K562 (cell line): ENCODE measurements around the gene LINC00305. TPM values are rescaled to one million over a fixed set of nuclear protein-coding genes. Genes with fewer than 3 reads are reported as not detected.

Source experiments
- ETS1 ChIP-seq: conservative IDR thresholded peaks from 2 replicates; pipeline ENCODE4 v1.6.1; 2011; ENCODE audit warnings: low read depth, mild to moderate bottlenecking, low read length; ENCODE audit not compliant: control insufficient read depth
- JUNB ChIP-seq: fragments of 450-650 bp; formaldehyde crosslinking; conservative IDR thresholded peaks from 2 replicates; pipeline ENCODE4 v1.4.0; 2020; ENCODE audit warnings: mild to moderate bottlenecking
- NFIC ChIP-seq: fragments of 450-650 bp; IDR thresholded peaks from 2 replicates; pipeline ENCODE4 v1.6.1; 2017; ENCODE audit warnings: mild to moderate bottlenecking, inconsistent platforms
- RB1 ChIP-seq: fragments of 450-650 bp; IDR thresholded peaks from 2 replicates; pipeline ENCODE4 v1.6.1; 2017; ENCODE audit warnings: low read depth, mild to moderate bottlenecking
- TSHZ1 ChIP-seq: fragments of 250-450 bp; sonication (Bioruptor Pico); IDR thresholded peaks from 2 replicates; pipeline ENCODE4 v1.4.0; 2020; ENCODE audit warnings: mild to moderate bottlenecking, moderate library complexity
- ZNF311 ChIP-seq: fragments of 250-450 bp; sonication (Bioruptor Pico); IDR thresholded peaks from 2 replicates; pipeline ENCODE4 v1.4.0; 2020; ENCODE audit warnings: mild to moderate bottlenecking, moderate library complexity
- ZNF41 ChIP-seq: fragments of 250-450 bp; sonication (Bioruptor Pico); conservative IDR thresholded peaks from 2 replicates; pipeline ENCODE4 v1.4.0; 2020; ENCODE audit warnings: mild to moderate bottlenecking
- ZNF79 ChIP-seq: fragments of 250-450 bp; sonication (Bioruptor Pico); IDR thresholded peaks from 2 replicates; pipeline ENCODE4 v1.4.0; 2020; ENCODE audit warnings: low read depth, mild to moderate bottlenecking, moderate library complexity
- polyA plus RNA-seq, 8 experiments: library from polyadenylated mRNA; depleted of rRNA in 4 of 8; stranded (reverse) in 5 of 8; unstranded in 3 of 8; fragments of >200 nt; fragmentation: Nextera tagmentation in 2 of 8; fragmentation: Illumina TruSeq in 1 of 8; extraction: Ambion mirVana in 2 of 8; extraction: Trizol in 1 of 8; gene quantifications; 2 replicates each; pipeline versions ENCODE4 v1.2.1 to v1.2.3, GENCODE V29; 2011 to 2014; ENCODE audit warnings: inconsistent platforms in 1 of 8, missing spikeins in 1 of 8
- total RNA-seq, 7 experiments: library from RNA; depleted of rRNA in 6 of 7; stranded (reverse); fragments of >200 nt in 6 of 7; fragmentation: Illumina TruSeq in 2 of 7; extraction: Trizol in 2 of 7; gene quantifications; 2 replicates each; pipeline versions ENCODE4 v1.2.1 to v1.2.3, GENCODE V29; 2011 to 2021; ENCODE audit warnings: low replicate concordance in 1 of 7

LINC00305 gene
- total and polyA plus RNA-seq, 9 of the 15 experiments (the other 6 are each of a cell fraction or from before 2014, with no cell fraction given): not detected

- TF ChIP-seq ETS1 (no peak), RB1 (no peak), ZNF311 (CRISPR knock-in tag) (no peak), TSHZ1 (no peak), ZNF79 (CRISPR knock-in tag) (no peak), ZNF41 (CRISPR knock-in tag) (no peak), JUNB (no peak), NFIC (no peak)
Measured at GRCh38 chr18:64180617-64181016, 31.7 kb upstream of the LINC00305 start (continued).
